Uterus (tissue), 4 donors: ENCODE results near the gene HLA-DQA2. TPM values are rescaled to one million over a fixed set of nuclear protein-coding genes. Genes with fewer than 3 reads are reported as not detected.

Experiments
- DNase-seq, 2 donors: peaks; one replicate each; pipeline ENCODE4 v3.0.0-alpha.2; 2019 to 2020
- H3K27ac ChIP-seq, 2 donors: fragments of 200-600 bp; sonication (generic); 1 replicate in 1 of 2; 2 replicates in 1 of 2; pipeline ENCODE4 v1.5.1; 2016 to 2018
- H3K27me3 ChIP-seq, 2 donors: fragments of 200-600 bp; sonication (generic); one replicate each; pipeline ENCODE4 v1.5.1; 2018 to 2019; ENCODE audit warnings: control low read depth in 1 of 2
- H3K36me3 ChIP-seq, 2 donors: fragments of 200-600 bp; sonication (generic); one replicate each; pipeline ENCODE4 v1.5.1; 2019; ENCODE audit warnings: control low read depth in 1 of 2
- H3K4me1 ChIP-seq, 2 donors: fragments of 200-600 bp; sonication (generic); one replicate each; pipeline ENCODE4 v1.5.1; 2018 to 2019; ENCODE audit warnings: control low read depth in 1 of 2
- H3K4me3 ChIP-seq, 2 donors: fragments of 200-600 bp; sonication (generic); 1 replicate in 1 of 2; 2 replicates in 1 of 2; pipeline ENCODE4 v1.5.1; 2018 to 2019; ENCODE audit warnings: mild to moderate bottlenecking in 1 of 2
- H3K9me3 ChIP-seq, 2 donors: fragments of 200-600 bp; sonication (generic); one replicate each; pipeline ENCODE4 v1.5.1; 2019; ENCODE audit warnings: control low read depth in 1 of 2
- CTCF ChIP-seq, 4 experiments: fragments of 200-600 bp in 2 of 4; fragments of 450-650 bp in 2 of 4; sonication (generic) in 2 of 4; IDR thresholded peaks; one replicate each; pipeline ENCODE4 v1.5.1; 2016 to 2019; ENCODE audit warnings: antibody characterized with exemption in 4 of 4, mild to moderate bottlenecking in 2 of 4, moderate library complexity in 1 of 4
- POLR2A ChIP-seq, 2 donors: fragments of 450-650 bp; IDR thresholded peaks; one replicate each; pipeline ENCODE4 v1.6.1; 2016; ENCODE audit warnings: antibody characterized with exemption in 2 of 2, mild to moderate bottlenecking in 1 of 2, moderate library complexity in 1 of 2
- intact Hi-C: fragments of 100-400 bp; cut with DNase I; formaldehyde crosslinking; loops from one replicate; pipeline ENCODE4 v1.15.1; 2023; ENCODE audit warnings: low total_unique reads
- total RNA-seq, 4 donors: library from RNA; depleted of rRNA in 3 of 4; stranded (reverse); fragments of >200 nt in 3 of 4; gene quantifications; one replicate each; pipeline versions ENCODE4 v1.1.0 to v1.2.4, GENCODE V29; 2014 to 2023
- donor health status: DM: yes; HTN: yes; CAD: no.

HLA-DQA2 gene
- total RNA-seq, 4 donors from 2014 or later: 4.4 TPM; not detected in 3

GRCh38 chr6:32761548-32761947 lies 20.4 kb downstream of the HLA-DQA2 start:
- intact Hi-C loops: loop anchor here (5.0 kb wide), 1 partner anchor 99 kb away; no protein-coding TSS in a partner anchor
- no peak for DNase-seq
- H3K27ac ChIP-seq: no peak overlapping the region
- TF ChIP-seq POLR2A (IDR thresholded peaks at IDR 0.05) (no peak), CTCF (IDR thresholded peaks at IDR 0.05) (no peak)
- no peaks in the 10 kb centered on the region for H3K4me1 ChIP-seq
- no peak overlapping the region for H3K4me3 ChIP-seq
- no peaks in the 10 kb centered on the region for H3K9me3 ChIP-seq
- H3K36me3 ChIP-seq: no peaks in the 10 kb centered on the region
- H3K27me3 ChIP-seq: no peaks in the 10 kb centered on the region

- Histone ChIP-seq H3K36me3 (no peaks in the 10 kb centered on the region), H3K27me3 (no peaks in the 10 kb centered on the region), H3K4me1 (no peaks in the 10 kb centered on the region), H3K27ac (no peak within 1 kb of the TSS), H3K9me3 (no peaks in the 10 kb centered on the region), H3K4me3 (no peak within 1 kb of the TSS)
- TF ChIP-seq CTCF (IDR thresholded peaks at IDR 0.05) (no peak), POLR2A (IDR thresholded peaks at IDR 0.05) (no peak)
- DNase-seq: no peak
- intact Hi-C loops: loop anchor here (5.0 kb wide), 1 partner anchor 101 kb away; no protein-coding TSS in a partner anchor
Observed at GRCh38 chr6:32763421-32763820, 22.2 kb downstream of the HLA-DQA2 start, which contains the start of gene HLA-DQB2. Gene HLA-DQB2, minus strand, starts transcription at chr6:32763532. Its CDS starts 62 bp downstream, at chr6:32763470.

GRCh38 chr6:32764048-32764447 lies 22.9 kb downstream of the HLA-DQA2 start:
- intact Hi-C loops: loop anchor here (5.0 kb wide), 1 partner anchor 102 kb away; no protein-coding TSS in a partner anchor
- no peak for DNase-seq
- TF ChIP-seq CTCF (IDR thresholded peaks at IDR 0.05) (no peak), POLR2A (IDR thresholded peaks at IDR 0.05) (no peak)
- Histone ChIP-seq H3K4me1 (no peaks in the 10 kb centered on the region), H3K36me3 (no peaks in the 10 kb centered on the region), H3K27me3 (no peaks in the 10 kb centered on the region), H3K4me3 (no peak overlapping the region), H3K27ac (no peak overlapping the region), H3K9me3 (no peaks in the 10 kb centered on the region)

- DNase-seq: no peak
- TF ChIP-seq POLR2A (IDR thresholded peaks at IDR 0.05): no peak
- TF ChIP-seq CTCF (IDR thresholded peaks at IDR 0.05): no peak
- Histone ChIP-seq H3K9me3 (no peaks in the 10 kb centered on the region), H3K4me3 (no peak overlapping the region), H3K4me1 (no peaks in the 10 kb centered on the region), H3K27me3 (no peaks in the 10 kb centered on the region), H3K36me3 (no peaks in the 10 kb centered on the region), H3K27ac (no peak overlapping the region)
- intact Hi-C loops: no loop called here
Observed at GRCh38 chr6:32772656-32773055, 31.5 kb downstream of the HLA-DQA2 start.

GRCh38 chr6:32774426-32774825 lies 33.2 kb downstream of the HLA-DQA2 start:
- H3K4me1 ChIP-seq: no peaks in the 10 kb centered on the region
- no peak overlapping the region for H3K27ac ChIP-seq
- TF ChIP-seq POLR2A (IDR thresholded peaks at IDR 0.05) (no peak), CTCF (IDR thresholded peaks at IDR 0.05) (no peak)
- no peaks in the 10 kb centered on the region for H3K9me3 ChIP-seq
- no peak overlapping the region for H3K4me3 ChIP-seq
- no peaks in the 10 kb centered on the region for H3K27me3 ChIP-seq
- H3K36me3 ChIP-seq: no peaks in the 10 kb centered on the region
- DNase-seq: no peak
- intact Hi-C loops: no loop called here
